C4-2B (cell line): ENCODE measurements around the gene PATL1.

Source experiments
- H3K27ac ChIP-seq: fragments of 450-650 bp; 2 replicates; pipeline ENCODE4 v1.5.1; 2017
- CTCF ChIP-seq: fragments of 450-650 bp; conservative IDR thresholded peaks from 2 replicates; pipeline ENCODE4 v1.5.1; 2017; ENCODE audit warnings: mild to moderate bottlenecking
- ZFX ChIP-seq: fragments of 450-650 bp; IDR thresholded peaks from 2 replicates; pipeline ENCODE4 v1.6.1; 2017

The PATL1 gene

GRCh38 chr11:59680287-59681154 lies 11.7 kb upstream of the PATL1 start:
- TF ChIP-seq ZFX = no peak
- peak; percentile 85 for TF ChIP-seq CTCF
- H3K27ac ChIP-seq = no peak overlapping the region

GRCh38 chr11:59679347-59679746 lies 10.5 kb upstream of the PATL1 start:
- TF ChIP-seq CTCF = no peak
- no peak overlapping the region for H3K27ac ChIP-seq

GRCh38 chr11:59678813-59679165 lies 10.0 kb upstream of the PATL1 start:
- TF ChIP-seq CTCF (no peak), ZFX (no peak)

GRCh38 chr11:59678118-59678812 lies 9.4 kb upstream of the PATL1 start:
- no peak overlapping the region for H3K27ac ChIP-seq
- TF ChIP-seq ZFX (no peak), CTCF (peak; percentile 50)

More at GRCh38 chr11:59678813-59679165, 10.0 kb upstream of the PATL1 start:
- no peak overlapping the region for H3K27ac ChIP-seq

GRCh38 chr11:59676205-59676604 lies 7.4 kb upstream of the PATL1 start:
- no peak for TF ChIP-seq CTCF
- TF ChIP-seq ZFX = no peak
- H3K27ac ChIP-seq = no peak overlapping the region

- no peak for TF ChIP-seq CTCF
- no peak for TF ChIP-seq ZFX
- H3K27ac ChIP-seq = no peak overlapping the region
These were observed 5.5 kb upstream of the PATL1 start for GRCh38 chr11:59674291-59674690.

GRCh38 chr11:59673291-59673690 lies 4.5 kb upstream of the PATL1 start:
- TF ChIP-seq ZFX (no peak), CTCF (no peak)
- no peak overlapping the region for H3K27ac ChIP-seq
